Measurements from ENCODE around the gene NTMT1. TPM values are rescaled to one million over a fixed set of nuclear protein-coding genes. Genes with fewer than 3 reads are reported as not detected.

The NTMT1 gene
- total RNA-seq, 1 experiment from 2014 or later: 50.2 TPM

GRCh38 chr9:129665389-129665775 lies 39.4 kb downstream of the NTMT1 start, which contains the start of gene PRRX2:
TSS of gene PRRX2 (plus strand) at chr9:129665647. CDS start at chr9:129665868, 221 bp downstream.
- intact Hi-C loops (cut with micrococcal nuclease): no loop called here
- Histone ChIP-seq H3K27ac (ENCODE audit: low read length) (no peak within 1 kb of the TSS), H3K27me3 (ENCODE audit: low read length) (peaks cover 2% of the 10 kb centered on the region; the same call in 1 of the 2 replicates), H3K36me3 (ENCODE audit: low read depth, low read length) (no peaks in the 10 kb centered on the region), H3K4me3 (ENCODE audit: low read length) (no peak within 1 kb of the TSS), H3K4me1 (ENCODE audit: insufficient read depth, low read length) (no peaks in the 10 kb centered on the region), H3F3A (ENCODE audit: low read length, unreplicated experiment) (no peaks in the 10 kb centered on the region), H3K4me2 (ENCODE audit: low read length) (no peak within 1 kb of the TSS), H2AFZ (ENCODE audit: low read length) (no peak within 1 kb of the TSS), H3K9me3 (ENCODE audit: low read length) (no peaks in the 10 kb centered on the region), H3K9me2 (replicated peaks; ENCODE audit: low read length) (no peaks in the 10 kb centered on the region), H3K79me2 (ENCODE audit: low read length) (no peaks in the 10 kb centered on the region), H3K9ac (ENCODE audit: low read length) (no peak within 1 kb of the TSS), H4K20me1 (ENCODE audit: low read length) (no peaks in the 10 kb centered on the region)
- no peak for ATAC-seq
- ChIA-PET POLR2A (ENCODE audit: unreplicated experiment) (no interaction called here), CTCF (no interaction called here)
- DNase-seq: no peak
- TF ChIP-seq CTCF (conservative IDR thresholded peaks at IDR 0.05; ENCODE audit: low read depth, low read length) (no peak), EZH2 (IDR thresholded peaks at IDR 0.05; ENCODE audit: low read length, unreplicated experiment) (no peak), EZH2phosphoT487 (IDR thresholded peaks at IDR 0.05; ENCODE audit: borderline replicate concordance, low read length) (no peak)
- no TSS peak for BruUV-seq (replicated peaks)

DNA sequence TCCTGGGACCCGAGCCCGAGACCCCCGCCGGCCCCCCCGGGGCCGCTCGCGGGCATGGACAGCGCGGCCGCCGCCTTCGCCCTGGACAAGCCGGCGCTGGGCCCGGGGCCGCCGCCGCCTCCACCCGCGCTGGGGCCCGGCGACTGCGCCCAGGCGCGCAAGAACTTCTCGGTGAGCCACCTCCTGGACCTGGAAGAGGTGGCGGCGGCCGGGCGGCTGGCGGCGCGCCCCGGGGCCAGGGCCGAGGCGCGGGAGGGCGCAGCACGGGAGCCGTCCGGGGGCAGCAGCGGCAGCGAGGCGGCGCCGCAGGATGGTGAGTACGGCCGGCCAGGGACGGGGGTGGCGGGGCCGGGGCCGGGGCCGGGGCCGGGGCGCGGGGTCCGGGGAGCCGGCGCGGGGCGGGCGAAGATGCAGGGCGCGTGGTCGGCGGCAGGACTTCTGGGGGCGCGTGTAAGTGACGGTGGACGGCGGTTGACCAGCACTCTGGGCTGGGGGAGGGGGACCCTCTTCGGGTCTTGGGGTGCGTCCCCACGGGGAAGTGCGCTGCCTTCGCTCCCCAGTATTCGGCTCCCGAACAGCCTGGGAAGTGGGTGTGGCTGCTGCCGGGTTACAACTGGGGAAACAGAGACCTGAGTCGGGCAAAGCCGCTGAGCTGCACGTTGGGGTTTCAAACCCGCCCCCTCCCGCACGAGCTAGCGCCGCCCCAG lies 40.0 kb downstream of the NTMT1 start:
- no TSS peak for BruUV-seq (replicated peaks)
- no peak overlapping the region for H3K4me2 ChIP-seq (ENCODE audit: low read length)
- no peak overlapping the region for H3K4me3 ChIP-seq (ENCODE audit: low read length)
- no peaks in the 10 kb centered on the region for H3K9me2 ChIP-seq (replicated peaks; ENCODE audit: low read length)
- no peaks in the 10 kb centered on the region for H3K79me2 ChIP-seq (ENCODE audit: low read length)
- no peaks in the 10 kb centered on the region for H4K20me1 ChIP-seq (ENCODE audit: low read length)
- no peaks in the 10 kb centered on the region for H3K9me3 ChIP-seq (ENCODE audit: low read length)
- H3K9ac ChIP-seq (ENCODE audit: low read length): no peak overlapping the region
- no peaks in the 10 kb centered on the region for H3K36me3 ChIP-seq (ENCODE audit: low read depth, low read length)
- H2AFZ ChIP-seq (ENCODE audit: low read length): no peak overlapping the region
- peak; percentile 22; the same call in 1 of the 2 replicates for ATAC-seq
- H3F3A ChIP-seq (ENCODE audit: low read length, unreplicated experiment): no peaks in the 10 kb centered on the region
- intact Hi-C loops (cut with micrococcal nuclease): no loop called here
- H3K27me3 ChIP-seq (ENCODE audit: low read length): peaks cover 2% of the 10 kb centered on the region; the same call in 1 of the 2 replicates
- ChIA-PET CTCF (no interaction called here), POLR2A (ENCODE audit: unreplicated experiment) (no interaction called here)
- no peak overlapping the region for H3K27ac ChIP-seq (ENCODE audit: low read length)
- H3K4me1 ChIP-seq (ENCODE audit: insufficient read depth, low read length): no peaks in the 10 kb centered on the region
- no peak for DNase-seq
- TF ChIP-seq EZH2phosphoT487 (IDR thresholded peaks at IDR 0.05; ENCODE audit: borderline replicate concordance, low read length) (no peak), EZH2 (IDR thresholded peaks at IDR 0.05; ENCODE audit: low read length, unreplicated experiment) (no peak), CTCF (conservative IDR thresholded peaks at IDR 0.05; ENCODE audit: low read depth, low read length) (no peak)

GRCh38 chr9:129666575-129666974 lies 40.6 kb downstream of the NTMT1 start:
- Histone ChIP-seq H3K79me2 (ENCODE audit: low read length) (no peaks in the 10 kb centered on the region), H4K20me1 (ENCODE audit: low read length) (no peaks in the 10 kb centered on the region), H3K27me3 (ENCODE audit: low read length) (peaks cover 2% of the 10 kb centered on the region; the same call in 1 of the 2 replicates), H3K9me3 (ENCODE audit: low read length) (no peaks in the 10 kb centered on the region), H3K9ac (ENCODE audit: low read length) (no peak overlapping the region), H3K27ac (ENCODE audit: low read length) (no peak overlapping the region), H2AFZ (ENCODE audit: low read length) (no peak overlapping the region), H3K4me1 (ENCODE audit: insufficient read depth, low read length) (no peaks in the 10 kb centered on the region), H3K9me2 (replicated peaks; ENCODE audit: low read length) (no peaks in the 10 kb centered on the region), H3F3A (ENCODE audit: low read length, unreplicated experiment) (no peaks in the 10 kb centered on the region), H3K4me2 (ENCODE audit: low read length) (no peak overlapping the region), H3K4me3 (ENCODE audit: low read length) (no peak overlapping the region), H3K36me3 (ENCODE audit: low read depth, low read length) (no peaks in the 10 kb centered on the region)
- DNase-seq (no peak), ATAC-seq (no peak)
- TF ChIP-seq CTCF (conservative IDR thresholded peaks at IDR 0.05; ENCODE audit: low read depth, low read length) (no peak), EZH2 (IDR thresholded peaks at IDR 0.05; ENCODE audit: low read length, unreplicated experiment) (no peak), EZH2phosphoT487 (IDR thresholded peaks at IDR 0.05; ENCODE audit: borderline replicate concordance, low read length) (no peak)
- BruUV-seq (replicated peaks): no TSS peak
- CTCF ChIA-PET: no interaction called here
- POLR2A ChIA-PET (ENCODE audit: unreplicated experiment): no interaction called here
- intact Hi-C loops (cut with micrococcal nuclease): no loop called here

Measured in PC-3 (cell line).